Liver (tissue), 3 donors: ENCODE results near the gene SAMD1.

Source experiments
- ATF3 ChIP-seq: IDR thresholded peaks from 2 replicates; pipeline ENCODE4 v1.6.1; 2016; ENCODE audit warnings: antibody characterized with exemption
- CTCF ChIP-seq: fragments of 150-350 bp; IDR thresholded peaks from 2 replicates; pipeline ENCODE4 v1.5.1; 2017; ENCODE audit warnings: improper control_type of control experiment, low read depth, low read length; ENCODE audit not compliant: missing input control
- FOXA1 ChIP-seq: IDR thresholded peaks from 2 replicates; pipeline ENCODE4 v1.6.1; 2016; ENCODE audit warnings: antibody characterized with exemption
- GABPA ChIP-seq, 2 donors: IDR thresholded peaks in 1 of 2; conservative IDR thresholded peaks in 1 of 2; 2 replicates each; pipeline ENCODE4 v1.6.1; 2016; ENCODE audit warnings: antibody characterized with exemption in 2 of 2, mild to moderate bottlenecking in 1 of 2, moderate library complexity in 1 of 2
- HNF4G ChIP-seq: IDR thresholded peaks from 2 replicates; pipeline ENCODE4 v1.6.1; 2016; ENCODE audit warnings: antibody characterized with exemption
- JUND ChIP-seq, 2 donors: IDR thresholded peaks; 2 replicates each; pipeline ENCODE4 v1.6.1; 2016; ENCODE audit warnings: antibody characterized with exemption in 2 of 2
- RXRA ChIP-seq, 2 donors: IDR thresholded peaks; 2 replicates each; pipeline ENCODE4 v1.6.1; 2017 to 2018; ENCODE audit warnings: antibody characterized with exemption in 2 of 2, mild to moderate bottlenecking in 1 of 2
- ZBTB33 ChIP-seq: IDR thresholded peaks from 2 replicates; pipeline ENCODE4 v1.6.1; 2016; ENCODE audit warnings: antibody characterized with exemption
- donor health status: healthy.
- donor health status: healthy.

- no peak for TF ChIP-seq CTCF
- TF ChIP-seq JUND (IDR thresholded peaks at IDR 0.05), result no peak
- TF ChIP-seq FOXA1, result no peak
- TF ChIP-seq GABPA (IDR thresholded peaks at IDR 0.05 in 1 of 2, conservative IDR thresholded peaks at IDR 0.05 in 1 of 2), result no peak
- no peak for TF ChIP-seq HNF4G
- no peak for TF ChIP-seq ATF3
- no peak for TF ChIP-seq ZBTB33
- no peak for TF ChIP-seq RXRA (IDR thresholded peaks at IDR 0.05)
These were observed 11.6 kb upstream of the SAMD1 start for GRCh38 chr19:14102102-14102696.
